Stimulated activated CD4-positive, alpha-beta T cell treated with anti-CD3 and anti-CD28 coated beads, Interleukin-2, amount 100 ng/mL, for 24 hours (primary cell): ENCODE measurements around the gene ST3GAL4.

ENCODE experiments used
- DNase-seq, 2 donors: peaks; one replicate each; pipeline ENCODE4 v3.0.0-alpha.2; 2020

The ST3GAL4 gene

DNA sequence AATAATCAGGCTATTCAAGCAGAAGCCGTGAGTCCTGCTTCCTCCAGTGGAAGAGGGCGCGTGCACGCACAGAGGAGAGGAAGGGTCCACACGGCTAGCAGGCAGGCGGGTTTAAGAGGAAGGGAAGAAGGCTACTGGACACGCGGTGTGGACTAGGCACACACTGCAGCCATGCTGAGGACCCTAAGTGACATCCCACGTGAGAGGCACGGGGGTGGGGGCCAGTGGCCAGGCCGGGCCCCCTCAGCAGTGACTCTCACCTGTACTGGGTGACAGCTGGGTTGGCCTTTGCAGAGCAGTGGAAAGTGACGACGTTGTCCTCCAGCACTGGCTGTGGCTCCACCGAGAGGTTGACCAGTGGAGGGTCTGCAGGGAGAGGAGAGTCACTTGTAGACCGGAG lies 100.6 kb downstream of the ST3GAL4 start:
- no peak for DNase-seq

DNA sequence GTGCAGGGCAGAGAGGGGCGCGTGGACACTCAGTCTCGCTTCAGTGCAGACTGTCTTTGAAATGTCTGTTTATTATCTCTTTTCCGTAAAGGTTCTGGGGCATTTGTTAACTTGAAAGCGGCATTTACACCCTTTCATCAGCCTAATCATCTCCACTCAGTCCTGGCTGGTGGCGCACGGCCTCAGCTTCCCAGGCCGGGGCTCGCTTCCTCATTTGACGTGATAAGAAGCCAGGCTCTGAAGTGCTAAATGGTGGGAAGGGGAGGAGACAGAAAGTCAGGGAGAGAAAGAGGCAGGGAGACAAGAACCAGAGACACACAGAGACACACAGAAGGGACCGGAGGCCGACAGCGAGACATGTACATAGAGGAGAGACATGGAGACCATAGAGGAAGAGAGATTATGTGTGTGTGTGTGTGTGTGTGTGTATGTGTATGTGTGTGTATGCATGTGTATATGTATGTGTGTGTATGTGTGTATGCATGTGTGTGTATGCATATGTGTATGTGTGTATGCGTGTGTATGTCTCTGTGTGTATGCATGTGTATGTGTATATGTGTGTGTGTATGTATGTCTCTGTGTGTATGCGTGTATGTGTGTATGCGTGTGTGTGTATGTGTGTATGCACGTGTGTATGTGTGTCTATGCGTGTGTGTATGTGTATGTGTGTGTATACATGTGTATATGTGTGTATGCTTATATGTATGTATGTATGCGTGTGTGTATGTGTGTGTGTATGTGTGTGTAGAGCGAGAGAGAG lies 101.5 kb downstream of the ST3GAL4 start:
- DNase-seq, result no peak

DNA sequence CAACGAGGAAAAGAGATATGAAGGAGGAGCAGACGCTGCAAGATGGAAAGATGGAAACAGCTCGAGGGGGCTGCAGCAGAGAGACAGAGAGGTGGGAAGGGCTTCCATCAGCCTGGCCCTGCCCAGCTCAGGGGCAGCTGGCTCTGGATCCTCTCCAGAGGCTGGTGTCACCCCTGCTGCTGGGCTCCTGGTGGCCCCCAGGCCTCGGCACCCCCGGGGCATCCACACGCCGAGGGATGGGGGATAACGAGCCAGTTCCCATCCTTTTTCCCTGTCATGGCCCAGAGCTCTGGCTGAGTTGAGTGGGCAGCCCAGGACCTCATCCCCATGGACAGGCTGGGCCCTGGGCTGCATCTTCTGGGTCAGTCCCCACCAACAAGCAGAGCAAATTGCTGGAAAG lies 102.3 kb downstream of the ST3GAL4 start:
- no peak for DNase-seq

DNA sequence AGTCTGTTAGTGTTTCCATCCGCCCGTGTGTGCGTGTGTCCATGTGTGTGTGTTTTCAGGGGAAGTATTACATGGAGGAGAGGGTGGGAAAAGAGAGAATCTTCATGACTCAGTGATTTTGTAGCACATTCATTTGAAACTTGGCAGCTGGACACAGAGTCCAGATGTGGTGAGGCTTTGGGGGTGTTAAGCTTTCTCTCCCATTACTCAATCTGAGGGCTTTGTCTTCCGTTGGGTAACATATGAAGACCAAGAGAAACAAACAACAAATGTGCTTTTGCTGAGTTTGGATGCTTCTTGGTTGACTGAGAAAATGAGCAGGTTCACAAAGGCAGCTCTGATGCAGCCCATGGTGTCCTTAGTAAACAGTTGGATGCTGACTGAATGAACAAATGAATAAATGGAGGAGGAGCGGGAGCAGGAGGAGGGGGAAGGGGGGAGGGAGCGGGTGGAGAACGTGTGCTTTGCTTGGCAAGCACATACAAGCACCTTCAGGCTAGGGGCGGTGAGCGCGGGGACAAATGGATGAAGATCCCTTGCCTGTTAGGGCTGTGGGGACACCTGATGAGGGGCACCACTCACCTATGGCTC lies 104.3 kb downstream of the ST3GAL4 start:
- no peak for DNase-seq

DNA sequence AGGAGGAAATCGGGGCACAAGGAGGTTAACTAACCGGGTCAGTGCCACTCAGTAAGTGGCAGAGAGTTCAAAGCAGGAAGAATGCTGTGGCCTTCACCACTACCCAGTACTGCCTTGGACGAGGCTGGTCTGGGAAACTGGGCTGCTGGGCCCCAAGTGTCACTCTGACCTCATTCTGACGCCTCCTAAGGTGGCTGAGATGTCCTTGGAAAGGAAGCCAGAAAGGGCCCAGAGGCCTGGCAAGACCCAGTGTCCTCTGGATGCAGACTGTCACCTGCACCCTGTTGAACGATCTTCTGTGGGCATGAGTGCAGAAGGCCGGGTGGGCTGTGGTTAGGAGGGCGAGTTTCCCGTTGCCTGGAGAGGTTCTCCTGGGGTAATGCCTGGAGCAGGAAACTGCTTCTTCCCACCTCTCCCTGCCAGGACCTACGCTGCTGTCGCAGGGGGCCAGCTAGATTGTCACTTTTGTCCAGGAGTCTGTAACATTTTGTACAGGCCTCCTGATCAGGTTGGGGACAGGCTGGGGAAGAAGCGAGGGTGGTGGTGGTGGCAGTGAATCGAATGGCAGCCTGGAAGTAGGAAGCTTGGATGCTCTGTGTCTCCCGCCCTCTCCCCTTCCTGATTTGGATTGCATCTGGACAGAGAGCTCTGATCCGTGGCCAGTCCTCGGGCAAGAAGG lies 105.1 kb downstream of the ST3GAL4 start:
- no peak for DNase-seq

DNA sequence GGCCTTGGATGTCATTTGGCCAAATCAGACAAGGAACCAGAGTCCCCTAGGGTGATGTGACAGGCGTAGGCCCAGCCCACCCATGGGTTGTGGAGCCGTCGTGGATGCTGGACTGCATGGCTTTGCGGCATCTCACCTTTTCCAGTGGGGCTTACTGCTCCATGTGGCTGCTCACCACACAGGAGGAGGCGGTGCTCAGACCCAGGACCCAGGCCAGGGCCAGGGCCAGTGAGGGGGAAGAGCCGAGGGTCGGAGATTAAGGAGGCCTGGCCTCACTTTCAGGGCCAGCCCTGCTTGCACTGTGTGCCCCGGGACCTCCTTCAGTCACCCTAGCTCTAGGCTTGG lies 105.6 kb downstream of the ST3GAL4 start:
- no peak for DNase-seq

DNA sequence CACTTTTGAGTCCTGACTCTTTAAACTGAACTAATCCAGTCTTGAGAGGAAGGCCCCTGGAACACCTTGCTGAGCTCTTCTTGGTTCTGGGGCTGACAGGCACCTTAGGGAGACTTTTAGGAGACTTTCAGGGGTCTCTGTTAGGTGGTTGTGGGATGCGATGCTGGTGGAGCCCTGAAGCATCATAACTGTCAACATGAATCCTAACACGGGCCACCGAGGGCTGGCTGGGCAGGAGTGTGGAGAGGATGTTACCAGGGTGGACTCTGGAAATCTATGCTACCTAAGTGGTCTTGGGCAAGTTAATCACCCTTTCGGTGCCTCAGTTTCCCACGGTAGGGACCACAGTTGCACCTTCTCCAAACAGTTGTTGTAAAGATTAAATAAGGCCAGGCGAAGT lies 106.5 kb downstream of the ST3GAL4 start:
- no peak for DNase-seq

DNA sequence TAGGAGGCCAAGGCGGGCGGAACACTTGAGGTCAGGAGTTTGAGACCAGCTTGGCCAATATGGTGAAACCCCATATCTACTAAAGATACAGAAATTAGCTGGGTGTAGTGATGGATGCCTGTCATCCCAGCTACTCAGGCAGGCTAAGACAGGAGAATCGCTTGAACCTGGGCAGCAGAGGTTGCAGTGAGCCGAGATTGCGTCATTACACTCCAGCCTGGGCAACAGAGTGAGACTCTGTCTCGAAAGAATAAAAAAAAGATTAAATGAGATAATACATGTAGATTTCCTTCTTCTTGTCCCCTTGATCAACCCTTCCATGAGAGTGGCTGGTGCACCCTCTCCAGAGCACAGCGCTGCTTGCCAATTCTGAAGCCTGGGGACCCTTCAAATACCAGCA lies 106.9 kb downstream of the ST3GAL4 start:
- DNase-seq, result no peak
